HG02852 (cell line): ENCODE data around the gene ZNRF3.

Experiments used
- ATAC-seq: cut with Tn5 transposase; IDR thresholded peaks from one replicate; pipeline ENCODE4 v1.9.1; 2021; ENCODE audit warnings: mild to moderate bottlenecking, moderate library complexity; ENCODE audit not compliant: unreplicated experiment

ZNRF3 gene

DNA sequence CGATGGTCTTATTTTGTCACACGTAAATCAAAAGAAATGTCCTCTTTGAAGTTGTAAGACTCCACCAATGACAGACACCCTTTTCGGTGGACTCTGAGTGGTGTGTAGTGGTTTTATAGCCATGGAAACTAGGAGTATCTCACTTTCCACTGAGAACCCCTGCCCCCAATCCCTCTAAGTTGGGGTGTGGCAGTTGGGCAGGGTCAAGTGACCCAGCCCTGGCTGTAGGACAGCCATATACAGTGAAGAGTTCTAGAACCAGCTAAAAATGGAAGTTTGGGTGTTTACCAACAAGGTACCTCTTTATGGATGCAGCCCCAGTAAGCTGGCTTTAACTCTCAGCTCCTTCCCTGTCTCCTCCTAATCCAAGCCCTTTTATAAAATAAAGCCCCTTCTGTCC is 173.1 kb downstream of the ZNRF3 start:
- no peak for ATAC-seq

DNA sequence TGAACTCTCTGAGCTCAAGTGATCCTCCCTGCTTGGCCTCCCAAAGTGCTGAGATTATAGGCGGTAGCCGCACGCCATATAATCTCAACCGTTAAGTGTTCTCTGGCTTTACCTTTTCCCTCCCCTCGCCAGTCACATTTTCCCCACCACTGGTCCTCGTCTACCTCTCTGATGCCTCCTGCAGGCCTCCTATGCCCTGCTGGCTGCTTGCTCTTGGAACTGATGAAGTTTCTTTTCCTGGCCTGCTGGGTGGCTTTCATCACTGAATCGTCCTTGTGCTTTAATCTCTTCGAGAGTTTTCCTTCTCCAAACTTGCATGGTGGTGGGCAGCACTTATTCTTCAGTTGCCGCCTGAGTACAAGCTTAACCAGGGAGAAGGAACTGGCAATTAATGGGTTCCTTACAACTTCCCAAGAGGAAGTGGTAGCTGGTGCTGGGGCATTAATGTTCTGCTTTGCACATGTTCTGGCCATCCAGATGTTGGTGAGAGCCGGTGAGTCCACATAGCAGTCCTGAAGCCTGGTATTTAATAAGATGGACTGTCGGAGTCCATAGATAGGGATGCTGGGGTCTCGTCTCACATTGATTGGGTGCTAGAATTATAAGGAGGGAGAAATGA is 177.0 kb downstream of the ZNRF3 start:
- ATAC-seq: no peak

DNA sequence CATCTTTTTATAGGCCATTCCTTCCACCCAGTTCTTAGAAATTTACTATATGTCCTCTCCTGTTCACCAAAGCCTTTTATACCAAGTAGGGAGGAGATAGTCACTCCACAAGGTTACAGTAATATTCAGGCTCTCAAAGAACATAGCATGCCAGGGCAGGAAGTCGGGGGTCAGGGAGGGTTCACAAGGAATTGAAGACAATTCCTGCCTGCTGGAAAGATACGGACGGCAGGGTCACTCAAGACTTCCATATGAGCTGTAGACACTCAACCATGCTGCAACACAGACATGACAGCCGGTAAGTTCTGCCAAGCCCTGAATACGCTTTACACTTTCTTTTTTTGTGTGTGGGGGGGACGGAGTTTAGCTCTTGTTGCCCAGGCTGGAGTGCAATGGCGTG is 177.6 kb downstream of the ZNRF3 start:
- ATAC-seq: no peak

DNA sequence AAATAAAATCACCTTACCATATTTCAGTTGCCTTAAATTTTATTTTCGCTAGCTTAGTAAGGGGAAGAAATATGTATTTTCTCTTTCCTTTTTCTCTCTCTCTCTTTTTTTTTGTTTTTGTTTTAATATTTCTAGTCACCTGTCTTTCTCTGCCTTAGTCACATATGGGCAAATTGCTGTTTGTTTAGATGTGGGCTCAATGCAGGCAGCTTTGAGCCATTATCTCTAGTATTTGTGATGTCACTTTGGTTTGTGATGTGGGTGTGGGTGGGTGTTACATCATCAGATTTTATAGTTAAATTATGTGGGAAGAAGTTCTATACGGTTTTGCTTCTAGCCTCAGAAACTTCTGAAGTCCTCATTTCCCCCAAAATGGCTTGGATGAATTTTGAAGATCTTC is 178.4 kb downstream of the ZNRF3 start, which contains the start of gene C22orf31:
C22orf31 (minus strand) TSS at position 59 of the 400 bp plus-strand sequence; CDS start at position 20, 39 bp downstream.
- ATAC-seq: no peak

DNA sequence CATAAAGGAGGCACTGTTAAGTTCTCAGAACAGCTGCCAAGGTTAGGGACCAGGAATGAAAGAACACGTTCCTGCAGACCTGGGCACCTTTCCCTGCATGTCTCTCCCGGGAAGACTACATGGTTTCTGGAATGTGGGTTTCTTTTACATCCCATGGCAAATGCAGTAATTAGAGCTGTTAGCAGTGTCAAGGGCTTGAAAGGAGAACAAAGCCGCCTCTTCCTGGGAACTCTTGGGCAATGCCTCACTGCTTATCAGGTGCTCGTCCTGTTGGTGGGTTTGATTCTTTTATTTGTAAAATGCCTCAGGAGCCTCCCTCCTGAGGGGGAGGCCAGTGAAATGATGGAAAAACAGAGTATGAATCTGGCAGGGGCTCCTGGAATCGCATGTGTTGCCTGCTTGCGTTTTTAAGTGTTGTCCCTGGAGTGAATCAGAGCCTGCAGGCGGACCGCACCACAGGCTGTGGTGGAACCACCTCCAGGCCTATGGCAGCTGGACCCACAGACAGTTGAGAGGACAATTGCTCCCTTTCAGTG is 179.0 kb downstream of the ZNRF3 start:
- no peak for ATAC-seq

DNA sequence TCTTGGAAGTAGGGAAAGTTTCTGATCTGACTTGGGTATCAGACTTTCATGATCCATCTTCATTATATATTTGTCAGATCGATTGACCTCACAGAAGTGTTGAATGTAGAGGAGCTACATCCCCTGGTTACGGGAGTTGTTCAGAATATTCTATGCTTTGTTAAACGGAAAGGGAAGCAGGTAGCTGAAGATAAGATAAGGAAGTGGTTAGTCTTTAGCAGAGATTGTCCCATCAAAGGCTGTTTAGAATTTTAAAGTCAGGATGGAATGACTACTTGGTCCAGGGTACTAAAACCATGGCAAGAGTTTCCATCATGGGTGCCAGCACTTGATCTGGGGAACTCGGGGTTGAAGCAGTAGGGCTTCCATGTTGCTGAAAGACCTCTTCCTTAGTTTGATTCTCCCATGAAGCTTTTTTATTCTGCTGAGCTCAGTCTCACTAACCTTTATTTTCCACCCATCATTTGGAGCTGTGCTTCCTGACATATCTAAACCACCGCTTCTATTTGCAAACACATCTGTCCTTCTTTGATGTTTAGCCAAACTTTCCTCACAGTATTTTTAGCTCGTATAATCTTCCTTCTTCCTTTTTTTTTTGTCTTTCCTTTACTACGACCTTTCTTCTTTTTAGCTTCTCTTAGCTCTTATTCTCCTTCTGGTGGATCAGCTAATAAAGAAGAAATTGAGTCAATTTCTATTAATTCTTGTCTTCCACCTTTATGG is 182.3 kb downstream of the ZNRF3 start:
- ATAC-seq: no peak

DNA sequence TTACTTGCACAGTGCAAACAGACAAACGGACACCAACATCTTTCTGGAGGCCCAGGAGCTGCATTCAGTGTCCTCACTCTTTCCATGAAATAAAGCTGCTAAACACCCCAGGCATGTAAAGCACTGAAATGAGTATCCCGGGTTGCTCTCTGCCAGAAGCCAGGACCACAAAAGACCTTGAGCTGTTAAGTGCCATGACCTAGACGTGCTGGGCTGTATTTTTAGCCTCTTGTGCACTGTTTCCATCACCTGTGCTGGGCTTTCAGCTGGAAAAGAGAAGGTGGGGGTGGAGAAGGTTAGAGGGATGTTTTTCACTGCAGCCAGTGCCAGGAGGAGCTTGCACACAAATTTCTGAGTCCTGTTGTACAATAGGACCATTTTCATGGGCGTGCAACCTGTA is 186.1 kb downstream of the ZNRF3 start:
- ATAC-seq: no peak

DNA sequence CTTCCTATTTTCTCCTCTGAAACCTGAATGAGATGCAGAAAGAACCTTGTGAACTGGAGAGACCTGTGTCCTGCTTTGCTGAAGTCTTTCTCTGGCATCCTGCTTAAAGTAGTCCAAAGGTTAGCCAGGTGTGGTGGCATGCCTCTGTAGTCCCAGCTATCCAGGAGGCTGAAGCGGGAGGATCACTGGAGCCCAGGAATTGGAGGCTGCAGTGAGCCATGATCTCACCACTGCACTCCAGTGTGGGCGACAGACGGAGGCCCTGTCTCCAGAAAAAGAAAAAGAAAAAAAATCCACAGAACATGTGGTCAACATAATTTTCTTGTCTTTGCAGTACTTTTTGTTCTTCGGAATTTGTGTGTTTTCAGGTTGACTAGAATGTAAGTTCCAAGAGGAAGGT is 187.1 kb downstream of the ZNRF3 start:
- no peak for ATAC-seq

DNA sequence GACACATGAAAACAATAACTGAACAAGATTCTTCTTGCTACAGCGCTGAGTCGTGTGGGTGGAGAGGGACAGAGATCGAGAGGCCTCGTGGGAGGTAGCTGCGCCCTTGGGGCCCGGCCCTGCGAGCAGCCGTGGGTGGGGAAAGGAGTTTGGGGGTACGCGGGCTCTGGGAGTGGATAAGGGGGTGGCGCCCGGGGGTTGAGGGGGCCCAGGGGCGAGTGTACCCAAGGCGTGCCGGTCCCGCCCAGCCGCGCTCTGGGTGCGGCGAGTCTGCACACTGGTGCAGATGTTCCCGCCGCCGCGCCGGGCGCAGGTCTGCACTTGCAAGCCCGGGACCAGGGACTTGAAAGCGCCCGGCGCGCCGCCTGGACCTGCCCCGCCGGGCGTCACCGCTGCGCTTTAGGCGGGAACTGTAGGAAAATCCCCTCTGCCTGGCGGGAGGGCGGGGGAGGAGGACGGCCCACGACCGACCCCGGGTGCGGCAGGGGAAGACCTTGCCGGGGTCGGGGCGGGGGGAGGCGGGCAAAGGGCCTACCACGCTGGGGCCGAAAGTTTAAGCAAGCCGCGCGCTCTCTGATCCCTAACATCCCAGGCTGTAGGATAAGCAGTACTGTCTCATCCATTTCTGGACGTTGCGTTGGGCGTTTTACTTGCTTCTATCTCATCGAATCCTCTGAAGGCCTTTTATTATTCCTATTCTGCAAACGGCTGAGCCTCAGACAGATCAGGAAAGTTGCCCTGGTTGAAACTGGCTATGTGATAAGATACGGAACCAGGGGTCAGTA is 188.1 kb downstream of the ZNRF3 start:
- ATAC-seq: no peak

DNA sequence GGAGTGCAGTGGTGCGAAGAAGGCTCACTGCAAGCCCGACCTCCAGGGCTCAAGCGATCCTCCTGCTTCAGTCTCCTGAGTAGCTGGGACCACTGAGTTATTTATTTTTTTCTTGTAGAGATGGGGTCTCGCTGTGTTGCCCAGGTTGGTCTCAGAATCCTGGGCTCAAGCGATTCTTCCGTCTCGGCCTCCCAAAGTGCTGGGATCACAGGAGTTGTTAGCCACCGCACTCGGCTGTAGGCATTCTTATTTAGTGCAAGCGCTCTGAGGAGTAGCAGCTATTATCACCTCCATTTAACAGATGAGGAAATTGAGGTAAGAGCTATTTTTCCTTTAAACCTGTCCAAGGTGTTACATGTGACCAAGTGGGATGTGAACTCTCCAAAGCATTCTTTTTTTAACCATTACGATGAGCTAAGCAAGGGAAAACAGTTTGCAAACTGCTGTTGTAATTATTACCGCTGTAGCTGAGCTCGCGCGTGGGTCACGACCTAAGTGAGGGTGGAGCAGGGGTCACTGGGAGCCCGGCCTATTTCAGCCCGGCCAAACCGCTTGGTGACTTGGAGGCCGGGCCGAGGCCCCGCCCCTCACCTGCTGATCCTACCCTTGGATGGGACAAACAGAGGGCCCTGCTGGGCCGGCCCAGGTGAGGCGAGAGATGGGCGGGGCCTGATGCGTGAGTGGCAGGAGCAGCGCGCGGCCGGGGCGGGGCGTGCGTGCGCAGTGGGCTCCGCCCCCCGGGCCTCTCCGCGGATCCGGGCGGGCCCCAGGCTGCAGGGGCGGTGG is 189.0 kb downstream of the ZNRF3 start:
- ATAC-seq: peak; percentile 83

DNA sequence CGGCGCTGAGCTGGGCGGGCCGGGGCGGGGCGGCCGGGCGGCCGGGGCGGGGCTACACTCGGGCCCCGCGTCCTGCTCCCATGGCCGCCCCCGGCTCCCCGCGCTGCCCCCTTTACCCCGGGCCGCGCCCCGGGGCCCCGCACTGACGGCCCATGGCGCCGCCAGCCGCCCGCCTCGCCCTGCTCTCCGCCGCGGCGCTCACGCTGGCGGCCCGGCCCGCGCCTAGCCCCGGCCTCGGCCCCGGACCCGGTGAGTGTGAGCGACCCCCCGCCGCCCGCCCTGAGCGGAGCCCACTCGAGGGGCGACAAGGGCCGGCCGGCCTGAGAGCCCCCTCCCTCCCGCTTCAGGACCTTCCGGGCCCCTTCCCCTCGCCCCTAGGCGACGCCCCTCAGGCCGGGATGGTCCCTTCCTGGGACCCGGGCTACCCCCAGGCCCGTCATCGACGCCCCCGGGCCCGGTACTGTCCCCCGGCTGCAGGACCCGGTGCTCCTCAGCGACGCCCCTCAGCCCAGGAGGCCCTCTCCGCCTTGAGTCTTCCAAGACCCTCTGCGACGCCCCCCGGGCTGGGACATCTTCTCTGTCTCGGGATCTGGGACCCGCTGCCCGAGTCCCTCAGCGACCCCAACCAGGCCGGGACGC is 189.7 kb downstream of the ZNRF3 start, which contains the start of gene KREMEN1:
KREMEN1 (plus strand) TSS at position 57 of the 639 bp plus-strand sequence; CDS start at position 153, 96 bp downstream.
- ATAC-seq: peak; percentile 15

DNA sequence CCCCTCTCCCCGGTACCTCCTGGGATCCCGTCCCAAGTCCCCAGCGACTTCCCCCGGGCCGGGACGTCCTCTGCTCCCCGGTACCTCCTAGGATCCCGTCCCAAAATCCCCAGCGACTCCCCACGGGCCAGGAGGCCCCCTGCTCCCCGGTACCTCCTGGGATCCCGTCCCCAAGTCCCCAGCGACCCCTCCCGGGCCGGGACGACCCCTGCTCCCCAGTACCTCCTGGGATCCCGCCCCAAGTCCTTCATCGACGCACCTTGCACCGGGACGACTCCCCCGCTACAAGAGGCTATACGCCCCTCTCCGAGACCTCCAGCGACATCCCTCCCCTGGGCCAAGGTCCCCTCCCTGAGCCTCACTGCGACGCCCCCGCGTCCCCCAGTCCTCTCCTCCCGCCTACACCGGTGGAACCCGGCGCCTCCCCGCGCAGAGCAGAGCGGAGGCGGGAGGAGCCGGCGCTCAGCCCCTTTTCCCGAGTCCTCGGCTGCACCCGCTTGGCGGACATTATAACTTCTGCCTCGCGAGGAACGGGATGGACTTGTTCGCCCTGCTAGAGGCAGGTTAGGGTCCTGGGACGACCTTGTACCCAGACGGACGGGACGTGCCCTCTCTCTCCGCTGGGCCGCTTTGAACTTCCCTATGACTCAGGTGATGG is 190.4 kb downstream of the ZNRF3 start:
- ATAC-seq: no peak

DNA sequence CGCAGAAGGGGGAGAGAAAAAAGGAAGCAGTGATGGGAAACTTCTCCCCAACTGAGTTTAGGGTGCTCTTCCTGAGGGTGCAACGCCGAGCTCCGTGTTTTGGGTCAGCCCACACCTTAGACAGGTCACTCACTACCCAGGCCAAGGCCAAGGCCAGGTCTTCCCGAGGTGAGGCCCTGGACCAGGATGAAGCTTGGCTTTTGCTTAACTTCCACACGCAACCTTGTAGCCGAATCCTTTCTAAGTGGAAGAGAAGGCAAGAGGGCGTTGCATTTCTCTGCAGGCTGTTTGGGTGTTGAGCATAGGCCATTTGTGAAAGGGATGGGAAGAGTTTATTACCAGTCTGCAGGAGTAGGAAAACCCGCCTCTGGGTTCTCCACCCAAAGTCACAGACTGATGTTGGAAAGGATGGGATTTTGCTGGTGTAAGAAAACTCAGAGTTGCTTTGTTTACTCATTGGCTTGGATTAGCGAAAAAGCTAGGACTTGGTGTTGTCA is 191.0 kb downstream of the ZNRF3 start:
- no peak for ATAC-seq

DNA sequence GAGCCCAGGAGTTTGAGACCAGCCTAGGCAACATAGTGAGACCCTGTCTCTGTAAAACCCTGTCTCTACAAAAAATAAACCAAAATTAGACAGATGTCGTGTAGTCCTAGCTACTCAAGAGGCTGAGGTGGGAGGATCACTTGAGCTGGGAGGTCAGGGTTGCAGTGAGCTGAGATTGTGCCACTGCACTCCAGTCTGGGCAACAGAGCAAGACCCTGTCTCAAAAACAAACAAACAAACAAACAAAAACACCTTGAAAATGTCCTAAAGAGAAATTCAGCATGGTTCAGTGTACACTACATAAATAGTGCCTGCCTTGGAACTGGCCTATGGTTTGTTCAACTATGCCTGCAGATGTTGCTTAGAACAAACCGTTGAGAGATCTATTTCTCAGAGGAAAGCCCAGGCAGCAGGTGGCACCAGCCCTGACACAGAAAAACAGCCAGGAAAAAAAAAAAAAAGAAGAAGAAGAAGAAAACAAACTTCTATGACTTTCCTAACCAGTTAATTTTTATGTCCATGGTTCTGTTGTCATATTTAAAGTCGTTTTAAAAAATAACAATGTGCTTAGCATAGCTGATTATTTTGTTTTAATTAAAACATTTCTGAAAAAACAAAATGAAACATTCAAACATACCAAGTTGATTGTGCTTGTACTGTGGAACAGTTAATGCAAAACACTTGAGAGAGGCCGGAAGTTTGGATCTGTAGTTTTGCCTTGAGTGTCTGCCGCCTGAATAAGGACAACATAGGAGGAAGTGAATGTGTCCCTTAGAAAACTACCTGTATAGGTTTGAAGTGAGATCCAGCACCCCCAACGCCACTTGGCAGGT is 194.9 kb downstream of the ZNRF3 start:
- ATAC-seq: no peak

DNA sequence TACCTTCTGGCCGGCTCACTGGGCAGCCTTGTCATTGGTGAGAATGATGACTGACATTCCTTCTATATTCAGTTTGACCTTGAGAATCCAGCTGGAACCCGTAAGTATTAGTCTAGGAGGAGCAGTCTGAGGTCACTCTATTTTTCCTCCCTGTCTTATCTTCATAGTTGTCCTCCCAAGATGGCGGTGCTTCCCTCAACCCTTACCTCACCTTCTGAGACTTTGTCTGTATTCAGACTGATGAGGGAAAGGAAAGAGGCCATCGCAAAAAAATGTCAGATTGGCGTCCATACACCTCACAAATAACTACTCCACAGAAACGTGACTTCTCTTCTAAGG is 195.5 kb downstream of the ZNRF3 start:
- ATAC-seq: no peak

DNA sequence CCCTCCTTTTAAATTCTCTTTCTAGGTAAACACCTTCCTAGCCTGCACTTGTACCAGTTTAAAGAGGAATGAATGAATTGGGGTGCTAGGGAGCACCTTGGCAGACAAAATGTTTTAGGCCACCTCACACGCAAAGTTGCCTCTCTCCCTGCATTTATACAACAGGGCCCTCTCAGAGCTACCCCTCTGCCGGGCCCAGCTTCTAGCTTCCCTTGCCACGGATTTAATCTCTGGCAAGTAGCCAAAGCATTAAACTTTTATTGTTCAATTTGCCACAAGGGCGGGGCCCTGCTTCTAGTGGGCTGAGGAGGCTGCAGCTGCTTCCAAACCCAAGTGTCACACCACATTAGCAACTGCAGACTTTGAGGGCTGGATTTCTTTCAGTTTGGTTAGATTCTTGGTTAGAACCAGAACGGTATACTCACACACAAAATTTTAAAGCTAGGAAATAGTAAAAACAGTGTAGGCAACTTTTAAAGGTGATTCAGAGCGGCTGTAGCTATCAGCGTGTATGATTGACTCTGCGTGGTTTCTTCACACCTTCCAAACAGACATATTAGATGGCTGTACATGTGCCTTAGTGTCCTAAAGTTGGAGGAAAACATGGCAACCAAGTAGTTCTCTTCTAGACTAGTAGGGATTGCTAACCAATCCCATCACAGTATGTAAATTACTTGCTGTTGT is 196.0 kb downstream of the ZNRF3 start:
- no peak for ATAC-seq

DNA sequence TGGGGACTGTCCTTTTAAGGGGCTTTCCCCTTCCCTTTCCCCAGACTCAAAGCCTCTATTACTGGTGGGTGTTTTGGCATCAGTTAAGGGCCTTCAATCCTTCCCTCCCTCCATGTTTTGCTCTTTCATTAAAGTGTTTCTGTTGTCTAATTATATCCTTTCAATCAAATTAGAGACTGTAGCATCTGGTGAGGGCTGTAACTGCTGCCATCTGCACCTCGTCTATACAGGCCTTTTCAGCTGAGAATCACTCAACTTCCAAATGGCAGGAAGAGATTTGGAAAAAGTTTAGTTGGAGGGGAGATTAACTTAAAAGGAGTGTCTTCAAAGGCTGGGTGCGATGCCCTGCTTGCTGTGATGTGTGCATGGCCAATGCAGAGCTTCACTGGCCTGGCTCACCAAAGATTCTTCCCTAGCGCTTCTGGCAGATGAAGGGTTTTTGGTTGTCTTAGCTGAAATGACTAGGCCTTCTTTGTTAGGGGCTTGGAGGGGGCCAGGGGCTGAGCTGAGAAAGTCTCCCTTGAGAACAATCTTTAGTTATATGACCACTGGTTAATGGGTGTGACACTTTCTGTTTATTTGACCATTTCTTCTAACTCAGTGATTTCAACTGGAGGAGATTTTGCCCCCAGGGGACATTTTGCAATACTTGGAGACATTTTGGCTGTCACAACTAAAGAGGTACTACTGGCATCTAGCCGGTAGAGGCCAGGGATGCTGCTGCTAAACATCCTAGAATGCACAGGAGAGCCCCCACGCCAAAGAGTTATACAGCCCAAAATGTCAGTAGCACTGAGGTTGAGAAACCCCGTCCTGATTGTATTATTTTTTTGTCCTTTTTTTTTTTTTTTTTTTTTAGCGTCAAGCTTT is 197.0 kb downstream of the ZNRF3 start:
- no peak for ATAC-seq
